GM21717 (cell line): ENCODE results near the gene ANKRD44.
"Not testable (repeated sequence)": the region's sequence is repeated elsewhere in the genome, so short reads cannot be mapped to it uniquely, and the experiment has no call there.

Source experiments
- ATAC-seq: cut with Tn5 transposase; IDR thresholded peaks from one replicate; pipeline ENCODE4 v1.9.1; 2021; ENCODE audit warnings: mild to moderate bottlenecking, moderate library complexity; ENCODE audit not compliant: unreplicated experiment

Gene ANKRD44

GRCh38 chr2:197310271-197310985 is at the start of gene ANKRD44:
ANKRD44 (minus strand) TSS chr2:197310780; CDS start chr2:197310604, 176 bp downstream.
- peak; percentile 75 for ATAC-seq

- no peak for ATAC-seq
Observed at GRCh38 chr2:197359859-197360258, 49.3 kb upstream of the ANKRD44 start.

- ATAC-seq: no peak
Observed at GRCh38 chr2:197358931-197359330, 48.4 kb upstream of the ANKRD44 start.

GRCh38 chr2:197357986-197358385 is 47.4 kb upstream of the ANKRD44 start:
- ATAC-seq: no peak

- ATAC-seq: no peak
Observed at GRCh38 chr2:197356136-197356535, 45.6 kb upstream of the ANKRD44 start.

GRCh38 chr2:197354169-197354558 is 43.6 kb upstream of the ANKRD44 start:
- ATAC-seq: no peak

- ATAC-seq: no peak
Observed at GRCh38 chr2:197353393-197354168, 43.0 kb upstream of the ANKRD44 start.

- no peak for ATAC-seq
Observed at GRCh38 chr2:197349699-197350098, 39.1 kb upstream of the ANKRD44 start.

GRCh38 chr2:197348721-197349360 is 38.3 kb upstream of the ANKRD44 start:
- ATAC-seq: no peak

GRCh38 chr2:197345846-197346370 is 35.3 kb upstream of the ANKRD44 start:
- no peak for ATAC-seq

- ATAC-seq: not testable (repeated sequence)
Observed at GRCh38 chr2:197343968-197344367, 33.4 kb upstream of the ANKRD44 start.

GRCh38 chr2:197340591-197340990 is 30.0 kb upstream of the ANKRD44 start:
- ATAC-seq: no peak

GRCh38 chr2:197339496-197340220 is 29.1 kb upstream of the ANKRD44 start:
- no peak for ATAC-seq

GRCh38 chr2:197339016-197339415 is 28.4 kb upstream of the ANKRD44 start:
- no peak for ATAC-seq

- ATAC-seq: no peak
Observed at GRCh38 chr2:197332641-197333040, 22.1 kb upstream of the ANKRD44 start.

- ATAC-seq: no peak
Observed at GRCh38 chr2:197328461-197328860, 17.9 kb upstream of the ANKRD44 start.

GRCh38 chr2:197327472-197328098 is 17.0 kb upstream of the ANKRD44 start:
- no peak for ATAC-seq

- ATAC-seq: no peak
Observed at GRCh38 chr2:197327073-197327471, 16.5 kb upstream of the ANKRD44 start.

GRCh38 chr2:197324801-197325200 is 14.2 kb upstream of the ANKRD44 start:
- peak; percentile 80 for ATAC-seq
